A549 (cell line): ENCODE measurements around the gene KLRK1. TPM values are rescaled to one million over a fixed set of nuclear protein-coding genes. Genes with fewer than 3 reads are reported as not detected.
"Not testable (repeated sequence)": the region's sequence is repeated elsewhere in the genome, so short reads cannot be mapped to it uniquely, and the experiment has no call there.

Source experiments
- ATAC-seq, 2 experiments: fragments of 200-7000 bp in 1 of 2; fragments of >200 bp in 1 of 2; cut with Nextera tagmentation in 1 of 2; cut with Tn5 transposase in 1 of 2; 3 replicates each; pipeline versions ENCODE4 v1.8.0 to v1.9.1; 2018 to 2020; ENCODE audit warnings: mild to moderate bottlenecking in 1 of 2, moderate library complexity in 1 of 2
- CTCF ChIA-PET: fragments of 300-600 bp; sonication (Branson Sonifier 250); formaldehyde crosslinking; extraction: SDS; loops from one replicate; lab custom pipeline; 2021; ENCODE audit warnings: antibody characterized with exemption, inconsistent platforms; lab: Yijun Ruan, JAX
- POLR2A ChIA-PET: fragments of 350-600 bp; formaldehyde crosslinking; extraction: SDS; loops from one replicate; lab custom pipeline; 2021; ENCODE audit warnings: antibody characterized with exemption, inconsistent platforms; lab: Yijun Ruan, JAX
- DNase-seq, 2 experiments: peaks; one replicate each; pipeline versions ENCODE4 v3.0.0 to v3.0.0-alpha.2; 2011 to 2016; ENCODE audit warnings: low read depth in 1 of 2, low spot score in 1 of 2
- FAIRE-seq: peaks from 2 replicates; lab custom pipeline; 2011; peaks lifted over from hg19 to GRCh38; lab: Jason Lieb, UNC
- H3K27ac ChIP-seq, 2 experiments: fragments of >200 bp; sonication (Bioruptor Twin); formaldehyde crosslinking; 3 replicates each; pipeline ENCODE4 v1.5.1; 2016 to 2017
- H3K4me1 ChIP-seq: fragments of >200 bp; sonication (Bioruptor Twin); formaldehyde crosslinking; 3 replicates; pipeline ENCODE4 v1.6.1; 2016
- H3K4me2 ChIP-seq: fragments of >200 bp; sonication (Bioruptor Twin); formaldehyde crosslinking; 3 replicates; pipeline ENCODE4 v1.6.1; 2016
- H3K4me3 ChIP-seq: fragments of >200 bp; sonication (Bioruptor Twin); formaldehyde crosslinking; 3 replicates; pipeline ENCODE4 v1.5.1; 2016
- H3K9me3 ChIP-seq: fragments of >200 bp; sonication (Bioruptor Twin); formaldehyde crosslinking; 3 replicates; pipeline ENCODE4 v1.6.1; 2016
- CEBPB ChIP-seq, 2 experiments: fragments of >200 bp in 1 of 2; sonication (Bioruptor Twin) in 1 of 2; formaldehyde crosslinking in 1 of 2; IDR thresholded peaks; 2 replicates each; pipeline ENCODE4 v1.6.1; 2012 to 2016
- CHD2 ChIP-seq: fragments of 150-350 bp; IDR thresholded peaks from 2 replicates; pipeline ENCODE4 v1.6.1; 2014; ENCODE audit warnings: low read length; ENCODE audit not compliant: partially characterized antibody
- HDAC2 ChIP-seq: fragments of 200-600 bp; sonication (generic); IDR thresholded peaks from 2 replicates; pipeline ENCODE4 v1.6.1; 2016
- HOXB5 ChIP-seq: fragments of 250-450 bp; sonication (Bioruptor Pico); IDR thresholded peaks from 2 replicates; pipeline ENCODE4 v1.5.0; 2020; ENCODE audit warnings: mild to moderate bottlenecking, moderate library complexity
- JUN ChIP-seq, 2 experiments: fragments of >200 bp; sonication (Bioruptor Twin); formaldehyde crosslinking; IDR thresholded peaks; 2 replicates in 1 of 2; 3 replicates in 1 of 2; pipeline ENCODE4 v1.6.1; 2016 to 2017
- MAZ ChIP-seq: fragments of 150-350 bp; IDR thresholded peaks from 2 replicates; pipeline ENCODE4 v1.6.1; 2014; ENCODE audit warnings: antibody characterized with exemption, low read depth, low read length, borderline replicate concordance
- NPAS2 ChIP-seq: fragments of 250-450 bp; sonication (Bioruptor Pico); IDR thresholded peaks from 2 replicates; pipeline ENCODE4 v1.8.0; 2022; ENCODE audit warnings: mild to moderate bottlenecking, moderate library complexity, borderline replicate concordance
- PHF8 ChIP-seq: fragments of 200-600 bp; sonication (generic); IDR thresholded peaks from 2 replicates; pipeline ENCODE4 v1.6.1; 2016; ENCODE audit warnings: low read depth, mild to moderate bottlenecking, antibody characterized with exemption, moderate library complexity, borderline replicate concordance
- POLR2AphosphoS2 ChIP-seq: conservative IDR thresholded peaks from 2 replicates; pipeline ENCODE4 v1.6.1; 2012; ENCODE audit warnings: low read length, improper control_type of control experiment, inconsistent platforms
- RAD21 ChIP-seq, 2 experiments: fragments of >200 bp in 1 of 2; sonication (Bioruptor Twin) in 1 of 2; formaldehyde crosslinking in 1 of 2; IDR thresholded peaks in 1 of 2; conservative IDR thresholded peaks in 1 of 2; 2 replicates in 1 of 2; 3 replicates in 1 of 2; pipeline ENCODE4 v1.6.1; 2012 to 2018; ENCODE audit warnings: inconsistent platforms in 1 of 2
- WGBS: methylation state at CpG from one replicate; pipeline ENCODE4 v1.1.6; 2017; ENCODE audit errors: missing lambda C conversion rate; 5-methylcytosine and 5-hydroxymethylcytosine counted together
- polyA plus RNA-seq, 4 experiments: library from polyadenylated mRNA; depleted of rRNA in 3 of 4; stranded (reverse); fragments of >200 nt; fragmentation: RNase III in 1 of 4; extraction: RNeasy Plus Mini Kit Qiagen cat#74134 plus additional on column Dnase treatment in 1 of 4; gene quantifications; 2 replicates in 3 of 4; 3 replicates in 1 of 4; pipeline ENCODE4 v1.2.3, GENCODE V29; 2011 to 2017
- TF ChIP-seq, protein P1 (sequence below): fragments of >200 bp; sonication (Bioruptor Twin); formaldehyde crosslinking; IDR thresholded peaks from 3 replicates; pipeline ENCODE4 v1.5.1; 2016
- TF ChIP-seq, protein P2 (sequence below): fragments of 150-350 bp; IDR thresholded peaks from 2 replicates; pipeline ENCODE4 v1.6.1; 2014; ENCODE audit warnings: low read depth, mild to moderate bottlenecking, low read length
- TF ChIP-seq, protein P3 (sequence below): fragments of 250-450 bp; sonication (Bioruptor Pico); IDR thresholded peaks from 2 replicates; pipeline ENCODE4 v1.5.0; 2020; ENCODE audit warnings: low read depth, mild to moderate bottlenecking, moderate library complexity
- TF ChIP-seq, protein P4 (sequence below): fragments of 450-650 bp; IDR thresholded peaks from 2 replicates; pipeline ENCODE4 v1.6.1; 2014; ENCODE audit warnings: antibody characterized with exemption
- TF ChIP-seq, protein P5 (sequence below): fragments of 200-600 bp; sonication (generic); IDR thresholded peaks from 2 replicates; pipeline ENCODE4 v1.6.1; 2016; ENCODE audit warnings: antibody characterized with exemption, mild to moderate bottlenecking, moderate library complexity

KLRK1 gene
- polyA plus RNA-seq, 2 of the 4 experiments (the other 2 are of a cell fraction), result not detected

DNA sequence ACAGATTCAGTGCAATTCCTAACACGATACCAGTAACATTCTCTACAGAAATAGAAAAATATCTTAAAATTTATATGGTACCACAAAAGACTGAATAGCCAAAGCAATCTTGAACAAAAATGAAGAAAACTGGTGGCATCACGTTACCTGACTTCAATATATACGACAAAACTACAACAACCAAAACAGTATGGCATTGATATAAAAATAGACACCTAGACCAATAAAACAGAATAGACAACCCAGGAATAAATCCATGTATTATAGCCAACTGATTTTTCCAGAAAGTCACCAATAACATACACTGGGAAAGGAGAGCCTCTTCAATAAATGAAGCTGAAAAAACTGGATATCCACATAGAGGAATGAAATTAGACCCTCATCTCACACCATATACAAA is 5.7 kb downstream of the KLRK1 start:
- ATAC-seq, result no peak
- WGBS, result 72% methylated on average over 3 of the region's 3 CpGs
- Histone ChIP-seq H3K4me2 (no peak overlapping the region), H3K4me3 (no peak overlapping the region), H3K27ac (no peak overlapping the region; a peak in 1 of 6 replicates), H3K4me1 (peaks cover 5% of the 10 kb centered on the region; the same call in 1 of the 3 replicates), H3K9me3 (peaks cover 10% of the 10 kb centered on the region; the same call in 2 of the 3 replicates)
- no peak for DNase-seq
- FAIRE-seq, result no peak
- TF ChIP-seq, protein P1, sequence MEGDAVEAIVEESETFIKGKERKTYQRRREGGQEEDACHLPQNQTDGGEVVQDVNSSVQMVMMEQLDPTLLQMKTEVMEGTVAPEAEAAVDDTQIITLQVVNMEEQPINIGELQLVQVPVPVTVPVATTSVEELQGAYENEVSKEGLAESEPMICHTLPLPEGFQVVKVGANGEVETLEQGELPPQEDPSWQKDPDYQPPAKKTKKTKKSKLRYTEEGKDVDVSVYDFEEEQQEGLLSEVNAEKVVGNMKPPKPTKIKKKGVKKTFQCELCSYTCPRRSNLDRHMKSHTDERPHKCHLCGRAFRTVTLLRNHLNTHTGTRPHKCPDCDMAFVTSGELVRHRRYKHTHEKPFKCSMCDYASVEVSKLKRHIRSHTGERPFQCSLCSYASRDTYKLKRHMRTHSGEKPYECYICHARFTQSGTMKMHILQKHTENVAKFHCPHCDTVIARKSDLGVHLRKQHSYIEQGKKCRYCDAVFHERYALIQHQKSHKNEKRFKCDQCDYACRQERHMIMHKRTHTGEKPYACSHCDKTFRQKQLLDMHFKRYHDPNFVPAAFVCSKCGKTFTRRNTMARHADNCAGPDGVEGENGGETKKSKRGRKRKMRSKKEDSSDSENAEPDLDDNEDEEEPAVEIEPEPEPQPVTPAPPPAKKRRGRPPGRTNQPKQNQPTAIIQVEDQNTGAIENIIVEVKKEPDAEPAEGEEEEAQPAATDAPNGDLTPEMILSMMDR, result no peak
- TF ChIP-seq HOXB5 (CRISPR knock-in tag) (no peak), CHD2 (no peak), NPAS2 (CRISPR knock-in tag) (no peak), MAZ (no peak), POLR2AphosphoS2 (no peak), JUN (IDR thresholded peaks at IDR 0.05) (no peak)
- TF ChIP-seq, protein P2, sequence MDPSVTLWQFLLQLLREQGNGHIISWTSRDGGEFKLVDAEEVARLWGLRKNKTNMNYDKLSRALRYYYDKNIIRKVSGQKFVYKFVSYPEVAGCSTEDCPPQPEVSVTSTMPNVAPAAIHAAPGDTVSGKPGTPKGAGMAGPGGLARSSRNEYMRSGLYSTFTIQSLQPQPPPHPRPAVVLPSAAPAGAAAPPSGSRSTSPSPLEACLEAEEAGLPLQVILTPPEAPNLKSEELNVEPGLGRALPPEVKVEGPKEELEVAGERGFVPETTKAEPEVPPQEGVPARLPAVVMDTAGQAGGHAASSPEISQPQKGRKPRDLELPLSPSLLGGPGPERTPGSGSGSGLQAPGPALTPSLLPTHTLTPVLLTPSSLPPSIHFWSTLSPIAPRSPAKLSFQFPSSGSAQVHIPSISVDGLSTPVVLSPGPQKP, result no peak
- TF ChIP-seq, protein P3, sequence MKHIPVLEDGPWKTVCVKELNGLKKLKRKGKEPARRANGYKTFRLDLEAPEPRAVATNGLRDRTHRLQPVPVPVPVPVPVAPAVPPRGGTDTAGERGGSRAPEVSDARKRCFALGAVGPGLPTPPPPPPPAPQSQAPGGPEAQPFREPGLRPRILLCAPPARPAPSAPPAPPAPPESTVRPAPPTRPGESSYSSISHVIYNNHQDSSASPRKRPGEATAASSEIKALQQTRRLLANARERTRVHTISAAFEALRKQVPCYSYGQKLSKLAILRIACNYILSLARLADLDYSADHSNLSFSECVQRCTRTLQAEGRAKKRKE, result no peak
- ChIA-PET POLR2A (no interaction called here), CTCF (interaction anchor here (1.3 kb wide), 1 partner anchor 18 kb away, joined by 3 read pairs; no protein-coding TSS in a partner anchor)

DNA sequence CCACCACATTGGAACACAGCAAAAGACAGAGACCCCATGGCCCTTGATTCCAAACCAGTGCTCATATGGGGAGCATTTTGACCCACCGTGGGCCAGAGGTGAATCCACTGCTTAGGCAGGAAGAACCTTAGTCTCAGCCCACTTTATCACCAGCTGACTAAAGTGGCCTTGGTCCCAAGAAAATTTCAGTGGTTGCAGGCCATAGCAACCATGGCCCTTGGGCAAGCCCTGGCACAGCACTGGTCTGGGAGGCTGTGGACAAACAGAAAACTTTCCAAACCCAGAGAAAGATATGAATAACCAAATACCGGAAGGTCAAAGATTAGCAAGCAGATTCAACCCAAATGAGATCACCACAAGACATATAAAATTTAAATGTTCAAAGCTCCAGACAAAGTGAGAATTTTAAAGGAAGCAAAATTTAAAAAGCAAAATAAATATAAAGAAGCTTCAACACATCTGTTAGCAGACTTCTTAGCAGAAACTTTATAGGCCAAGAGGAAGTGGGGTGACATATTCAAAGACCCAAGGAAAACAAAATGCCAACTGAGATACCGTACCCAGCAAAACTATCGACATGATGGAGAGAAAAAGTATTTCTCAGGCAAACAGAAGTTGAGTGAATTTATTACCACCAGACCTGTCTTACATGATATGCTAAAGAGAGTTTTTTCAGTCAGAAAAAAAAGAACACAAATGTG is 7.8 kb downstream of the KLRK1 start:
- WGBS, result 88% methylated on average over 4 of the region's 4 CpGs
- FAIRE-seq, result no peak
- no peak for ATAC-seq

DNA sequence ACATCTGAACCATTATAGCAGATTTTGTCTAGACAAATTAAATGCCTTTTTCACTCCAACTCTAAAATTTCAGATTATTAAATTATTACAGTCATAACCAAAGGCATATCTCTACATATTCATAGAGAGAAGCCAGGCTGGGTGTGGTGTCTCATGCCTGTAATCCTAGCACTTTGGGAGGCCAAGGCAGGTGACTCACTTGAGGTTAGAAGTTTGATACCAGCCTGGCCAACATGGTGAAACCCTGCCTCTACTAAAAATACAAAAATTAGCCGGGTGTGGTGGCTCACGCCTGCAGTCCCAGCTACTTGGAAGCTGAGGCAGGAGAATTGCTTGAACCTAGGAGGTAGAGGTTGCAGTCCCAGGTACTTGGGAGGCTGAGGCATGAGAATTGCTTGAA is 11.1 kb downstream of the KLRK1 start:
- not testable (repeated sequence) for H3K4me2 ChIP-seq, FAIRE-seq

More for the DNA sequence above, 7.8 kb downstream of the KLRK1 start:
- ChIA-PET POLR2A (no interaction called here), CTCF (interaction anchor here (1.1 kb wide), 1 partner anchor 15 kb away, joined by 3 read pairs; no protein-coding TSS in a partner anchor)
- Histone ChIP-seq H3K9me3 (peaks cover 10% of the 10 kb centered on the region; the same call in 2 of the 3 replicates), H3K4me1 (peaks cover 5% of the 10 kb centered on the region; the same call in 1 of the 3 replicates), H3K27ac (no peak overlapping the region), H3K4me2 (no peak overlapping the region), H3K4me3 (no peak overlapping the region)
- DNase-seq, result no peak
- TF ChIP-seq, protein P4, sequence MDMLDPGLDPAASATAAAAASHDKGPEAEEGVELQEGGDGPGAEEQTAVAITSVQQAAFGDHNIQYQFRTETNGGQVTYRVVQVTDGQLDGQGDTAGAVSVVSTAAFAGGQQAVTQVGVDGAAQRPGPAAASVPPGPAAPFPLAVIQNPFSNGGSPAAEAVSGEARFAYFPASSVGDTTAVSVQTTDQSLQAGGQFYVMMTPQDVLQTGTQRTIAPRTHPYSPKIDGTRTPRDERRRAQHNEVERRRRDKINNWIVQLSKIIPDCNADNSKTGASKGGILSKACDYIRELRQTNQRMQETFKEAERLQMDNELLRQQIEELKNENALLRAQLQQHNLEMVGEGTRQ, result no peak
- no peak for TF ChIP-seq HDAC2
- no peak for TF ChIP-seq CEBPB (IDR thresholded peaks at IDR 0.05)
- TF ChIP-seq, protein P5, sequence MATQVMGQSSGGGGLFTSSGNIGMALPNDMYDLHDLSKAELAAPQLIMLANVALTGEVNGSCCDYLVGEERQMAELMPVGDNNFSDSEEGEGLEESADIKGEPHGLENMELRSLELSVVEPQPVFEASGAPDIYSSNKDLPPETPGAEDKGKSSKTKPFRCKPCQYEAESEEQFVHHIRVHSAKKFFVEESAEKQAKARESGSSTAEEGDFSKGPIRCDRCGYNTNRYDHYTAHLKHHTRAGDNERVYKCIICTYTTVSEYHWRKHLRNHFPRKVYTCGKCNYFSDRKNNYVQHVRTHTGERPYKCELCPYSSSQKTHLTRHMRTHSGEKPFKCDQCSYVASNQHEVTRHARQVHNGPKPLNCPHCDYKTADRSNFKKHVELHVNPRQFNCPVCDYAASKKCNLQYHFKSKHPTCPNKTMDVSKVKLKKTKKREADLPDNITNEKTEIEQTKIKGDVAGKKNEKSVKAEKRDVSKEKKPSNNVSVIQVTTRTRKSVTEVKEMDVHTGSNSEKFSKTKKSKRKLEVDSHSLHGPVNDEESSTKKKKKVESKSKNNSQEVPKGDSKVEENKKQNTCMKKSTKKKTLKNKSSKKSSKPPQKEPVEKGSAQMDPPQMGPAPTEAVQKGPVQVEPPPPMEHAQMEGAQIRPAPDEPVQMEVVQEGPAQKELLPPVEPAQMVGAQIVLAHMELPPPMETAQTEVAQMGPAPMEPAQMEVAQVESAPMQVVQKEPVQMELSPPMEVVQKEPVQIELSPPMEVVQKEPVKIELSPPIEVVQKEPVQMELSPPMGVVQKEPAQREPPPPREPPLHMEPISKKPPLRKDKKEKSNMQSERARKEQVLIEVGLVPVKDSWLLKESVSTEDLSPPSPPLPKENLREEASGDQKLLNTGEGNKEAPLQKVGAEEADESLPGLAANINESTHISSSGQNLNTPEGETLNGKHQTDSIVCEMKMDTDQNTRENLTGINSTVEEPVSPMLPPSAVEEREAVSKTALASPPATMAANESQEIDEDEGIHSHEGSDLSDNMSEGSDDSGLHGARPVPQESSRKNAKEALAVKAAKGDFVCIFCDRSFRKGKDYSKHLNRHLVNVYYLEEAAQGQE, result no peak
- TF ChIP-seq RAD21 (conservative IDR thresholded peaks at IDR 0.05 in 1 of 2, IDR thresholded peaks at IDR 0.05 in 1 of 2), result no peak
- no peak for TF ChIP-seq PHF8

More for the DNA sequence above, 11.1 kb downstream of the KLRK1 start:
- ATAC-seq, CTCF ChIA-PET, H3K4me3 ChIP-seq, H3K27ac ChIP-seq, DNase-seq, H3K9me3 ChIP-seq, POLR2A ChIA-PET, H3K4me1 ChIP-seq: not testable (repeated sequence)
- WGBS, result 65% methylated on average over 2 of the region's 2 CpGs
